ENCODE data around the gene ZBTB21.

ZBTB21 gene

DNA sequence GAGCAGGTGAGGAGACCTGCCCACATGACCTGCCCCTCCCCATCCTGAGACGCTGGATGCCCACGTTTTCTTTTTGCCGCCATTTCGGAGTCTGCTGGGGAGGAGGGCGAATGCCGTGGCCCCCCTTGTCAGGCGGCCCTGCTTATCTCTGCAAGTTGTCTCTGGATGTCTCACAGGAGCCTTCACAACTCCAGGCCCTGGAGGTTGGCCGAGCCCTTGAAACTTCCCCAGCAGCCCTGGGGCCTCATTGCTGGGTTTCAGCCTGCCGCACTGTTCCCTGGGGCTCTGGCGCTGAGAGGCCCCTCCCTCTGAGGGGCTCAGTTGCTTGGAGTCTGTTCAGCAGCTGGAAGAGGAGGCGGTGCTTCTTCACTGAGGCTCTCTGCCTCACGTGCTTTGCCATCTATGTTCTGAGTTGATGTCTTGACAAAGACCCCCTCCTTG, 29.8 kb upstream of the ZBTB21 start:
- no peak for DNase-seq (ENCODE audit: low spot score)

GRCh38 chr21:42039470-42039901, 29.3 kb upstream of the ZBTB21 start:
- no peak for DNase-seq (ENCODE audit: low spot score)

GRCh38 chr21:42038826-42039425, 28.8 kb upstream of the ZBTB21 start:
- no peak for DNase-seq (ENCODE audit: low spot score)

DNA sequence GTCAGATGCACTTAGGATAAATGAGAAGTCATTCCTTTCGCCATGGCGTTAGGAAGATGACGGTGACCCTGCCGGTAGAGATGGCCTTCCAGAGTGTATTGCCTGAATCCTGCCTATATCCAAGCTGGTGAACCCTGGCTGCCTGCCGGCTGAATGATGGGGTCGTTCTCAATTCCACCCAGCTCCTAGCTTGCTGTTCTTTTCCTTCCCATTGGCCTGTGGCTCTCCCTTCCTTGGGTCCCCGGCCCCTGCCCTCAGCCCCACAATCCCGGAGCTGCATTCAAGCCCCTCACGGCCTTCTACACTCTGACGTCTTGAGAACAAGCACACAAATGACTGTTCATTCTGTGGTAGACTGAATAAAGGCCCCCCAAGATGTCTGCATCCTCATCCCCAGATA, 28.2 kb upstream of the ZBTB21 start:
- DNase-seq (ENCODE audit: low spot score), result no peak

DNA sequence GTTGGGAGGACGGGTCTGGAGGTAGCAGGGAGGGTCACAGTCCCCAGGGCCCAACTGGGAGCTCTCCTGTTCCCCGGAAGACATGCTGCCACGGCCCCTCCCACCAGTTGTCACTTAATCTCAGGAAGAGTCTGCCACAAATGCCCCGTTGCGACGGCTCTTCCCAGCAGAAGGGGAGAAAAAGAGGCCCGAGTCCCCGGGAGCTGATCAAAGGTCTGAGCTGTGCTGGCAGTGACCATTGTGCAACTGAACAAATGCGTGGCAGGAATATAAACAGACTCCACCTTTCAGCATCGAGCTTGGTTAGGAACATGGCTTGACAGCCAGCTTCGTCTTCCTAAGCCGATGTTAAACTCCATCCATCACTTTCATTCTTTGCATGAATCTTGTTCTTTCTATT, 27.8 kb upstream of the ZBTB21 start:
- no peak for DNase-seq (ENCODE audit: low spot score)

DNA sequence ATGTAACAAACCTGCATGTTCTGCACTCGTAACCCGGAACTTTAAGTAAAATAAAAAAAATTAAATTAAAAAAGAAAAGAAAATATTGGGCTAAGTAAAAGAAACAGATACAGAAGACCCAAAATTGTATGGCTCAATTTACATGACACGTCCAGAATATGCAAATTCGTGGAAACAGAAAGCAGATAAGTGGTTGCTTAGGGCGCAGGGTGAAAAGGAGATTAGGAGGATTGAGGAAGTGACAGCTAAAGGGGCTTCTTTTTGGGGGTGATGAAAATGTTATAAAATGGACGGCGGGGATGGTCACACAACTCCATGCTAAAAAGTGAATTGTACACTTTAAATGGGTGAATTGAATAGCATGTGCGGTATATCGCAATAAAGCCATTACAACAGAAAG, 27.4 kb upstream of the ZBTB21 start:
- no peak for DNase-seq (ENCODE audit: low spot score)

DNA sequence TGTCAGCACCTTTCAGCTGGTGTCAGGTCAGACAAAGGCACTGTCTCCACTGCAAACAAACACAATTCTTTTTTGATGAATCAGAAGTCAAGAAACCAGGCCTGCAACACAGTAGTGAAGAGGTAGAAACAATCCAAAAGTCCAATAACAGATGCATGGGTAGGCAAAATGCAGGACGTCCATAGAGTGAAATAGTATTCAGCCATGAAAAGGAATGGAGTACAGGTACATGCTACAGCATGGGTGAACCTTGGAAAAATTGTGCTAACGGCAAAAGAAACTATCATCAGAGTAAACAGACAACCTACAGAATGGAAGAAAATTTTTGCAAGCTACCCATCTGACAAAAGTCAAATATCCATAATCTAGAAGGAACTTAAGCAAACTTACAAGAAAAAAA, 26.2 kb upstream of the ZBTB21 start:
- no peak for DNase-seq (ENCODE audit: low spot score)

GRCh38 chr21:42032968-42033367, 22.8 kb upstream of the ZBTB21 start:
- DNase-seq (ENCODE audit: low spot score), result no peak

GRCh38 chr21:42032266-42032665, 22.1 kb upstream of the ZBTB21 start:
- DNase-seq (ENCODE audit: low spot score), result no peak

DNA sequence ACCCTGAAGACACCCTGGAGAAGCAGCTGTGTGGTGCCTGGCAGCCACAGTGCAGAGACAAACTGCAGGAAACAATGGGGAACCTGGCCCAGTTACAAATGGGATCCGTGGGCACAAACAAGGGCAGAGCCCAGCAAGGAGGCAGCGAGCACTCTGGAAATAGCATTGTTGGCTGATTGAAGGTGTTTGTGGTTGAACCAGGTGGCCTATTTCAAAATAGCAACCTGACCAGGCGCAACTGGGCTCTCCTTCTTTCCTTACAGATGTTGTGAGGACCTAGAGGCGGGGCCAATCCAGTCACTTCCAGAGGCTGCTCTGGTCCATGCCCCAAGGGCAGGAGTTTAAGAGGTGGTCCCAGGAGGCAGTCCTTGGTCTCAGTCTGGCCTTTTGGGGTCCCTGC, 21.7 kb upstream of the ZBTB21 start:
- no peak for DNase-seq (ENCODE audit: low spot score)

DNA sequence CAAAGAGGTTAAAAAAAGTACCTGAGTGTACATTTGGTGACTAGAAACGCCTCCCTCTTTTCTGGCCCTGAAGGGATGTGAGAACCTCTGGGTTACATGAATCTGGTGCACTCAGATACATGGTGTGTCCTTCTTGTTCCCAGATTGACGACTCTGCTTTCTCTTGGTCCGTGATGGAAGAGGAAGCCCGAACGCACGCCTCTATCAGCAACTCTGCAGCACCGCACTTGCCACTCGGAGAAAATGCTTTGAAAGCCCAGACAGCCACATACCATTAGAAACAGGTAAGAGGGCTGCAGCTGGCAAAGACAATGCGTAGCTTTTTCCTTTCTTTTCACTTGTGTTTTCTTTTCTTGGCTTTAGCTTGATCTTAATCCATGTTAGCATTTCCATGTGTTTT, 21.1 kb upstream of the ZBTB21 start:
- no peak for DNase-seq (ENCODE audit: low spot score)

DNA sequence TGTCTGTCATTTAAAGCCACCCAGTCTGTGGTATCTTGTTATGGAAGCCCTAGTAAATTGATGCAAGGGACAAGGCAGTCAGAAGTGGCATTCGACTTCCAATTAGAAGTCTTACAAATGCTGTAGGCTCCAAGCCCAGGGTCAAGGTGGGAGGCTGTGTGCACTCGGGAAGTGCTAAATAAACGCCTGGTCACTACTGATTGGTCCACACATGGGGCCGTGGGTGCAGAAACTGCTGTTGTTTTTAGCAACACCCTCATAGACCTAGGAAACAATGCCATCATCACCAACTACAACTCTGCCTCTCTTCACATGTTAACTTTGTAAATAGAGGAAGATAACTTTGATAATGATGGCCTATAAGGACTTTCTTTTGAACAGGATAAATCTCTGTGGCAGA, 20.2 kb upstream of the ZBTB21 start:
- DNase-seq (ENCODE audit: low spot score), result no peak

- DNase-seq (ENCODE audit: low spot score), result no peak
Observed at GRCh38 chr21:42028766-42029425, 18.7 kb upstream of the ZBTB21 start.

GRCh38 chr21:42027822-42028765, 17.9 kb upstream of the ZBTB21 start:
- no peak for DNase-seq (ENCODE audit: low spot score)

DNA sequence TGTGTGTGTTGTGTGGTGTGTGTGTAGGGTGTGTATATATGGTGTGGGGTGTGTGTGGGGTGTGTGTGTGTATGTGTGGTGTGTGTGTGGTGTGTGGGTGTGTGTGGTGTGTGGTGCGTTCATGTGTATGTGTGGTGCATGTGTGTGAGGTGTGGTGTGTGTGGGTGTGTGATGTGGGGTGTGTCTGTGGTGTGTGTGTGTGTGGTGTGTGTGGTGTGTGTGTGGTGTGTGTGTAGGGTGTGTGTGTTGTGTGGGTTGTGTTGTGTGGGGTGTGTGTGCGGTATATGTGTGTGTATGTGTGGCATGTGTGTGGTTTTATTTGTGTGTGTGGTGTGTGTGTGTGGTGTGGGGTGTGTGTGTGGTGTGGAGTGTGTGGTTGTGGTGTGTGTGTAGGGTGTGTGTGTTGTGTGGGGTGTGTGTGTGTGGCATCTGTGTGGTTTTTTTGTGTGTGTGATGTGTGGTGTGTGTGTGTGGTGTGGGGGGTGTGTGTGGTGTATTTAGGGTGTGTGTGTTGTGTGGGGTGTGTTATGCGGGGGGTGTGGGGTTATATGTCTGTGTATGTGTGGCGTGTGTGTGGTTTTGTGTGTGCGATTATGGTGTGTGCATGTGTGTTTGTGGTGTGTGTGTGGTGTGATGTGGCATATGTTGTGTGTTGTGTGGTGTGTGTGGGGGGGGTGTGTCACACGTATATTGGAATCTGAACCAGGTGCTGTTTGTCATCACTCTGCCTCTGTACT, 17.1 kb upstream of the ZBTB21 start:
- DNase-seq (ENCODE audit: low spot score), result no peak

- no peak for DNase-seq (ENCODE audit: low spot score)
Observed at GRCh38 chr21:42026082-42026435, 15.9 kb upstream of the ZBTB21 start.

DNA sequence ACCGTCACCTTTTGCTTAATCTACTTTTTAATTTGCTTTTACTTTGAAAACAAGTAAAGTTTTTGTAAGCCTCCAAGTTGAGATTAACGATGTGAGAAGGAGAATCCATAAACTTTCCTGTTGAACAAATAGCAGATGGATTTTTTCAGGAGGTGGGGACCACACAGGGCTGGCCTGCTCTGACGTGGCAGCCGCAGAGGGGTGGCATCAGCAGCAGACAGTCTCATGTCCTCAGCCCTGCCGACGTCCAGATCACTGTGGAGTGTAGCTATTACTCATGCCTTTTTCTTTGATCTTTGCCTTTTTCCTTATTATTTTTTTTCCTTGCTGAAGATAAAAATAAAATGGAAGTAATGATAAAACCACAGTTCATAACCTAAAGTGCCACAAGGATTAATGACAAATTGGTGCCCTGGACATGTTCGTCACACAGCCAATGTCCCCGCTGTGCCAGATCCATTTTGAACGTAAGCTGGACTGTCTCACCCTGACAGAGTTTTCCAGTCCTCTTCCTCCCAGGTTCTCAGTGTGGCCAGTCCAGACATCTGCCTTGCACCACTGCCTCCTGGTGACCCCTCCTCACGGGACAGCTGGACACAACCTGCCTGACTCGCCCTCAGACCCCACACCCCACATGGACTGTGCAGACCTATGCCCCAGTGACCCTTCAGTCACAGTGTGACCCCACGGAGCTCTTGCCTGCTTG, 15.4 kb upstream of the ZBTB21 start:
- DNase-seq (ENCODE audit: low spot score), result peak; percentile 49

GRCh38 chr21:42022906-42023305, 12.7 kb upstream of the ZBTB21 start:
- DNase-seq (ENCODE audit: low spot score), result no peak

DNA sequence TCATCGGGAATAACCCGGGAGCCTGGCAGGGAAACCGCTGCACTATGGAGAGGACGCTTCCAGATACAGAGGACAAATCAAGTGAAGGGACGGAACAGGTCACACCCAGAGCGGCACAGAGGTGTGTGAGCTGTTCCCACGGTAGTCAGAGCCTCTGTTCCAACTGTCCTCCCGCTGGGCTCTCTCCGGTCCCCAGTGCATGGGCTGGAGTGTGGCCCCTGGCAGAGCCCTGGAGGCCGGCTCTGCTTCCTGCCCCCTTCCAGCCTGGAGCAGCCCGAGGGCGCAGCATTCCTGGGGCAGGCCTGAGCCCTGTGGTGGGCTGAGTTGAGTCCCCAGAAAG, 11.9 kb upstream of the ZBTB21 start:
- DNase-seq (ENCODE audit: low spot score), result no peak

- DNase-seq (ENCODE audit: low spot score), result no peak
Observed at GRCh38 chr21:42021371-42022090, 11.4 kb upstream of the ZBTB21 start.

- DNase-seq (ENCODE audit: low spot score), result no peak
Observed at GRCh38 chr21:42019706-42020105, 9.5 kb upstream of the ZBTB21 start.

All from SW480 (cell line).